Thymus (tissue), 11 donors: ENCODE results near the gene STEAP3. TPM values are rescaled to one million over a fixed set of nuclear protein-coding genes. Genes with fewer than 3 reads are reported as not detected.

Experiments
- DNase-seq, 9 donors: peaks; one replicate each; pipeline ENCODE4 v3.0.0-alpha.2; 2013; ENCODE audit warnings: low spot score in 9 of 9, low read depth in 6 of 9, missing footprints in 1 of 9
- H3K27ac ChIP-seq, 2 donors: one replicate each; pipeline ENCODE4 v1.5.1; 2013; ENCODE audit warnings: control low read depth in 1 of 2, low read depth in 1 of 2, low read length in 1 of 2, mild to moderate bottlenecking in 1 of 2, moderate library complexity in 1 of 2
- H3K27me3 ChIP-seq, 2 donors: one replicate each; pipeline ENCODE4 v1.5.1; 2013; ENCODE audit warnings: low read length in 1 of 2; ENCODE audit not compliant: control insufficient read depth in 2 of 2, insufficient read depth in 1 of 2
- H3K36me3 ChIP-seq, 2 donors: one replicate each; pipeline ENCODE4 v1.5.1; 2013; ENCODE audit warnings: low read length in 1 of 2, mild to moderate bottlenecking in 1 of 2, moderate library complexity in 1 of 2; ENCODE audit not compliant: control insufficient read depth in 2 of 2, insufficient read depth in 2 of 2
- H3K4me1 ChIP-seq, 2 donors: one replicate each; pipeline ENCODE4 v1.5.1; 2013; ENCODE audit warnings: low read length in 2 of 2; ENCODE audit not compliant: control insufficient read depth in 2 of 2, insufficient read depth in 2 of 2
- H3K4me3 ChIP-seq, 2 donors: one replicate each; pipeline ENCODE4 v1.5.1; 2013; ENCODE audit warnings: low read length in 2 of 2, control low read depth in 1 of 2, mild to moderate bottlenecking in 1 of 2
- H3K9me3 ChIP-seq, 2 donors: one replicate each; pipeline ENCODE4 v1.5.1; 2013; ENCODE audit warnings: low read length in 1 of 2, mild to moderate bottlenecking in 1 of 2; ENCODE audit not compliant: control insufficient read depth in 2 of 2, insufficient read depth in 1 of 2
- WGBS: extraction: QIAGEN DNeasy Blood & Tissue Kit; methylation state at CpG from one replicate; pipeline ENCODE4 v1.1.7; 2013; 5-methylcytosine and 5-hydroxymethylcytosine counted together
- polyA plus RNA-seq: library from polyadenylated mRNA; stranded (reverse); fragments of 200-250 nt; gene quantifications from one replicate; pipeline ENCODE4 v1.2.3, GENCODE V29; 2013
- total RNA-seq: library from RNA; stranded (reverse); fragments of 120-200 nt; gene quantifications from one replicate; pipeline ENCODE4 v1.2.4, GENCODE V29; 2013
- donor health status: healthy.

The STEAP3 gene
- total and polyA plus RNA-seq, 2 donors = 0.90 to 5.5 TPM

GRCh38 chr2:119253760-119254600 lies 30.3 kb downstream of the STEAP3 start:
- H3K4me1 ChIP-seq = no peaks in the 10 kb centered on the region
- no peak for DNase-seq
- WGBS = 92% methylated on average over 14 of the region's 14 CpGs
- H3K27ac ChIP-seq = no peak overlapping the region
- H3K27me3 ChIP-seq = no peaks in the 10 kb centered on the region
- H3K36me3 ChIP-seq = no peaks in the 10 kb centered on the region
- H3K9me3 ChIP-seq = no peaks in the 10 kb centered on the region
- no peak overlapping the region for H3K4me3 ChIP-seq

GRCh38 chr2:119254601-119255080 lies 31.0 kb downstream of the STEAP3 start:
- 96% methylated on average over 10 of the region's 10 CpGs for WGBS
- no peak for DNase-seq
- Histone ChIP-seq H3K36me3 (no peaks in the 10 kb centered on the region), H3K9me3 (no peaks in the 10 kb centered on the region), H3K4me1 (no peaks in the 10 kb centered on the region), H3K4me3 (no peak overlapping the region), H3K27ac (no peak overlapping the region), H3K27me3 (no peaks in the 10 kb centered on the region)

GRCh38 chr2:119255760-119256581 lies 32.3 kb downstream of the STEAP3 start:
- Histone ChIP-seq H3K27me3 (no peaks in the 10 kb centered on the region), H3K27ac (no peak overlapping the region), H3K4me3 (no peak overlapping the region), H3K36me3 (no peaks in the 10 kb centered on the region), H3K4me1 (no peaks in the 10 kb centered on the region), H3K9me3 (no peaks in the 10 kb centered on the region)
- DNase-seq = no peak
- 92% methylated on average over 12 of the region's 12 CpGs for WGBS

GRCh38 chr2:119256582-119256921 lies 32.9 kb downstream of the STEAP3 start:
- WGBS = 95% methylated on average over 2 of the region's 2 CpGs
- H3K4me3 ChIP-seq = no peak overlapping the region
- no peak for DNase-seq
- no peak overlapping the region for H3K27ac ChIP-seq
- no peaks in the 10 kb centered on the region for H3K4me1 ChIP-seq
- no peaks in the 10 kb centered on the region for H3K27me3 ChIP-seq
- H3K9me3 ChIP-seq = no peaks in the 10 kb centered on the region
- no peaks in the 10 kb centered on the region for H3K36me3 ChIP-seq

GRCh38 chr2:119257198-119257597 lies 33.6 kb downstream of the STEAP3 start:
- Histone ChIP-seq H3K9me3 (no peaks in the 10 kb centered on the region), H3K36me3 (no peaks in the 10 kb centered on the region), H3K27ac (no peak overlapping the region), H3K4me1 (no peaks in the 10 kb centered on the region), H3K27me3 (no peaks in the 10 kb centered on the region), H3K4me3 (no peak overlapping the region)
- no peak for DNase-seq
- WGBS = 95% methylated on average over 9 of the region's 9 CpGs

GRCh38 chr2:119259296-119259860 lies 35.7 kb downstream of the STEAP3 start:
- no peaks in the 10 kb centered on the region for H3K9me3 ChIP-seq
- H3K27ac ChIP-seq = no peak overlapping the region
- no peaks in the 10 kb centered on the region for H3K36me3 ChIP-seq
- no peaks in the 10 kb centered on the region for H3K4me1 ChIP-seq
- no peak overlapping the region for H3K4me3 ChIP-seq
- no peaks in the 10 kb centered on the region for H3K27me3 ChIP-seq
- WGBS = 98% methylated on average over 5 of the region's 5 CpGs
- DNase-seq = no peak

- Histone ChIP-seq H3K27ac (no peak overlapping the region), H3K27me3 (no peaks in the 10 kb centered on the region), H3K36me3 (no peaks in the 10 kb centered on the region), H3K4me1 (no peaks in the 10 kb centered on the region), H3K9me3 (no peaks in the 10 kb centered on the region), H3K4me3 (no peak overlapping the region)
- WGBS = 89% methylated on average over 11 of the region's 11 CpGs
- DNase-seq = no peak
Measured at GRCh38 chr2:119260646-119261492, 37.2 kb downstream of the STEAP3 start.

GRCh38 chr2:119261493-119262225 lies 38.0 kb downstream of the STEAP3 start:
- no peak for DNase-seq
- 95% methylated on average over 17 of the region's 17 CpGs for whole genome bisulfite sequencing
- H3K27ac ChIP-seq = no peak overlapping the region
- H3K27me3 ChIP-seq = no peaks in the 10 kb centered on the region
- H3K4me3 ChIP-seq = no peak overlapping the region
- no peaks in the 10 kb centered on the region for H3K36me3 ChIP-seq
- no peaks in the 10 kb centered on the region for H3K4me1 ChIP-seq
- no peaks in the 10 kb centered on the region for H3K9me3 ChIP-seq
